ENCODE measurements around the gene NEDD4L. TPM values are rescaled to one million over a fixed set of nuclear protein-coding genes. Genes with fewer than 3 reads are reported as not detected.

NEDD4L gene
- total RNA-seq, 1 donor from 2014 or later, result 32.6 TPM

GRCh38 chr18:58266291-58266690 is 222.3 kb downstream of the NEDD4L start:
- ChIA-PET POLR2A (no interaction called here), CTCF (no interaction called here)
- H3K9me3 Mint-ChIP-seq, result no peaks in the 10 kb centered on the region
- H3K36me3 Mint-ChIP-seq (ENCODE audit: low read depth), result no peaks in the 10 kb centered on the region
- H3K4me1 Mint-ChIP-seq, result peaks cover 9% of the 10 kb centered on the region
- DNase-seq (no peak), ATAC-seq (ENCODE audit: low read depth) (no peak)
- no peaks in the 10 kb centered on the region for H3K27me3 Mint-ChIP-seq
- H3K4me3 Mint-ChIP-seq, result no peak overlapping the region
- intact Hi-C loops (cut with micrococcal nuclease), result no loop called here
- H3K27ac Mint-ChIP-seq, result no peak overlapping the region
- no peak for TF ChIP-seq CTCF (IDR thresholded peaks at IDR 0.05)

DNA sequence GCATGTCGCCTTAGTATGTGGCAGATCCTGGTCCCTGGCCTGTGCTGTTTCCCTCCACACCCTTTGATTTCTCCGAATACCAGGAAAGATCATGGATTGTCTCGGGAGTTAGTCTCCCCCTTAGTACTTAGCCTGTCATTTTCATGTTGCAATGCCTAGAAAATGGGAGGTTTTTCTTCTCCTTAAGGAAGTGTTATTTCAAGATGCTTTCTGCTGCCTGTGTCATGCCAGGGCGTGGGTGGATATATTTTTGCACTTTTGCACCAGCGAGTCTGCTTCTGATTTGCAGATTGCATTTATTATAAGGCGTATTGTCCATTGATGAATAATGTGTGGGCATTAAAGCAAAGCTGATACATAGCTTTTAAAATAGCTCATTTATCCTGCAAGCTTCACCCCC is 223.5 kb downstream of the NEDD4L start:
- Mint-ChIP-seq H3K4me3 (no peak overlapping the region), H3K27me3 (no peaks in the 10 kb centered on the region), H3K4me1 (peaks cover 10% of the 10 kb centered on the region), H3K36me3 (ENCODE audit: low read depth) (no peaks in the 10 kb centered on the region), H3K27ac (no peak overlapping the region), H3K9me3 (no peaks in the 10 kb centered on the region)
- intact Hi-C loops (cut with micrococcal nuclease), result no loop called here
- ATAC-seq (ENCODE audit: low read depth) (no peak), DNase-seq (no peak)
- TF ChIP-seq CTCF (IDR thresholded peaks at IDR 0.05), result no peak
- POLR2A ChIA-PET, result no interaction called here
- CTCF ChIA-PET, result no interaction called here

DNA sequence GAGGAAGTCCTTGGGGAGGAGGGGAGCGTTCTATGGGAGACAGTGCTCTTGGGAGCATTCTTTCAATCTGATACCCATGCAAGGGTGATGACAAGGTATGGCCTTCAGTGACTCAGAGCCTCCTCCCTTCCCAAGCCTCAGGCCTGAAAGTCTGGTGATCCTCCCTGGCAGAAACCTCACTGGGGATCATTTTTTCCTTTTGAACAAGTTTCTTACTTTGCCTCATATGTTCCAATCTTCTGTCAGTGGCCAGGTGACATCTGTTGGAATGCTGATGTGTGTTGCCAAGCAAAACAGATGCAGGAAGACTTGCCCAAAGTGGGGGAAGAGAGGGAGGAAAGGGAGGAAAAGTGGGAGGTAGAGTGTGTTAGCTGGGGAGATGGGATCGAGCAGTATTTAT is 224.8 kb downstream of the NEDD4L start:
- POLR2A ChIA-PET, result no interaction called here
- no peak for DNase-seq
- TF ChIP-seq CTCF (IDR thresholded peaks at IDR 0.05), result no peak
- intact Hi-C loops (cut with micrococcal nuclease), result no loop called here
- Mint-ChIP-seq H3K27me3 (no peaks in the 10 kb centered on the region), H3K4me1 (peaks cover 7% of the 10 kb centered on the region), H3K9me3 (no peaks in the 10 kb centered on the region), H3K4me3 (no peak overlapping the region), H3K27ac (no peak overlapping the region), H3K36me3 (ENCODE audit: low read depth) (no peaks in the 10 kb centered on the region)
- no peak for ATAC-seq (ENCODE audit: low read depth)
- CTCF ChIA-PET, result no interaction called here

GRCh38 chr18:58269931-58270330 is 225.9 kb downstream of the NEDD4L start:
- DNase-seq (no peak), ATAC-seq (ENCODE audit: low read depth) (no peak)
- Mint-ChIP-seq H3K27ac (no peak overlapping the region), H3K36me3 (ENCODE audit: low read depth) (no peaks in the 10 kb centered on the region), H3K27me3 (no peaks in the 10 kb centered on the region), H3K4me3 (no peak overlapping the region), H3K9me3 (no peaks in the 10 kb centered on the region), H3K4me1 (peaks cover 7% of the 10 kb centered on the region)
- no peak for TF ChIP-seq CTCF (IDR thresholded peaks at IDR 0.05)
- ChIA-PET CTCF (no interaction called here), POLR2A (no interaction called here)
- intact Hi-C loops (cut with micrococcal nuclease), result no loop called here

GRCh38 chr18:58270396-58270795 is 226.4 kb downstream of the NEDD4L start:
- CTCF ChIA-PET, result no interaction called here
- Mint-ChIP-seq H3K27ac (no peak overlapping the region), H3K27me3 (no peaks in the 10 kb centered on the region), H3K4me1 (peaks cover 7% of the 10 kb centered on the region), H3K9me3 (no peaks in the 10 kb centered on the region), H3K36me3 (ENCODE audit: low read depth) (no peaks in the 10 kb centered on the region), H3K4me3 (no peak overlapping the region)
- DNase-seq (no peak), ATAC-seq (ENCODE audit: low read depth) (no peak)
- TF ChIP-seq CTCF (IDR thresholded peaks at IDR 0.05), result no peak
- POLR2A ChIA-PET, result no interaction called here
- intact Hi-C loops (cut with micrococcal nuclease), result no loop called here

Measured in activated B cell treated with CpG ODN at 0.5 μM for 24 hours (primary cell).